ENCODE data around the gene MACC1. TPM values are rescaled to one million over a fixed set of nuclear protein-coding genes. Genes with fewer than 3 reads are reported as not detected.

MACC1 gene
- polyA plus RNA-seq, 1 of the 3 experiments (the other 2 are of a cell fraction): not detected

DNA sequence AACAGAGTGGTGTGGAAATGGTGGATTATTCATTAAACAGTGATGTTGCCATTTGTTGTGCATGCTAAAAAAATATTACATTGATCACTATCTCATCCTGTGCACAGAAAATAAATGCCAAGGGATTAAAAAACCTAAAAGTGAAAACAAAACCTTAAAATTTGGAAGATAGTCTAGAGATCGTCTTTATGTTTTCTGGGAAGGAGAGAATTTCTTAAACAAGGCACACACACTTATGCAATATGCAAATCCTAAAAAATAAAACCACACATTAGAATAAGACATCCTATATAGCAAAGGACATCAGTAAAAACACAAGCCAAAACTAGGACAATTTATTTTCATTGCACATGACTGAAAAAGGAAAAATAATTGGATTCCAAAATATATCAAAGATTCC is 54.5 kb downstream of the MACC1 start:
- H3K4me1 ChIP-seq (ENCODE audit: control insufficient read depth in 1 of 2, insufficient read depth in 2 of 2, low read depth in 1 of 2, low read length in 1 of 2): no peaks in the 10 kb centered on the region
- no peaks in the 10 kb centered on the region for H3K9me3 ChIP-seq
- CTCF ChIA-PET: interaction anchor here (1.2 kb wide), 1 partner anchor 11 kb away, joined by 3 read pairs; no protein-coding TSS in a partner anchor
- no peaks in the 10 kb centered on the region for H4K20me1 ChIP-seq (ENCODE audit: insufficient read depth)
- DNase-seq: no peak
- POLR2A ChIA-PET: no interaction called here
- no peaks in the 10 kb centered on the region for H3F3A ChIP-seq (replicated peaks; ENCODE audit: insufficient read depth)
- H3K9ac ChIP-seq: no peak overlapping the region
- no peak overlapping the region for H3K27ac ChIP-seq (ENCODE audit: low read depth in 2 of 2, low read length in 1 of 2)
- no peak overlapping the region for H2AFZ ChIP-seq (ENCODE audit: low read depth)
- H3K36me3 ChIP-seq (replicated peaks in 1 of 2; ENCODE audit: control insufficient read depth in 1 of 2, insufficient read depth in 2 of 2, low read length in 1 of 2): no peaks in the 10 kb centered on the region
- H3K9me2 ChIP-seq: no peaks in the 10 kb centered on the region
- H3K79me2 ChIP-seq (ENCODE audit: insufficient read depth): no peaks in the 10 kb centered on the region
- no peak for TF ChIP-seq RXRA (IDR thresholded peaks at IDR 0.05; ENCODE audit: borderline replicate concordance, low read depth)
- TF ChIP-seq MXI1 (IDR thresholded peaks at IDR 0.05; ENCODE audit: low read depth, low read length): no peak
- TF ChIP-seq FOXJ3 (CRISPR knock-in tag; IDR thresholded peaks at IDR 0.05): no peak
- TF ChIP-seq FOSL2 (IDR thresholded peaks at IDR 0.05; ENCODE audit: borderline replicate concordance, low read depth): no peak
- no peak for TF ChIP-seq MAX (IDR thresholded peaks at IDR 0.05; ENCODE audit: low read depth)
- TF ChIP-seq POLR2AphosphoS5 (IDR thresholded peaks at IDR 0.05; ENCODE audit: low read depth, low read length): no peak
- H3K4me2 ChIP-seq: no peak overlapping the region
- H3K4me3 ChIP-seq (ENCODE audit: low read depth in 2 of 2, low read length in 1 of 2): no peak overlapping the region
- 78% methylated on average over 1 of the region's 1 CpG for WGBS (ENCODE audit: low lambda C conversion rate)
- H3K27me3 ChIP-seq (ENCODE audit: insufficient read depth): no peaks in the 10 kb centered on the region

DNA sequence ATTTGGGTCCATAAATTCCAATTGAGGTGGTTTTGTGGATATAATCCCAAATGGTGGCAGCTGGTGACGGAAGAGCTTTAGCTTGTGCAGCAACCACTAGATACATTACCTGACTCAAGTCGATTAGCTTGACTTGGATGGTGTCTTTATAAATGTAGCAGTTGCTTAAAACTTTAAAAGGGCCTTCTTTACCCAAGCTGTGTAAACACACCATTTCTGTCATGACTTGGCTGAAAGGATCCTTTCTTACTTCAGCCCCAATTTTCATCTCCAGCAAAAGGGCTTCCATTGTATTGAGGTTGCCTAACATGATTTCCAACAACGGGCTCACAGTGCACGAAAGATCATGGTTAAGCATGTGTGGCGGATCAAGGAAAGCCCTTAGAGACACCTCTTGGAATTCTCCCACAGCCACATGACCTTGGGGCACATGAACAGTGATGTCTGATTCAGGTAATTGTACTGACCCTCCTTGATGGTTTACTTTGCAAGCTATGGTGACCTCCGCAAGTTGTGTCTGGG is 57.9 kb downstream of the MACC1 start:
- no peak overlapping the region for H3K4me3 ChIP-seq (ENCODE audit: low read depth in 2 of 2, low read length in 1 of 2)
- no peaks in the 10 kb centered on the region for H3K79me2 ChIP-seq (ENCODE audit: insufficient read depth)
- DNase-seq: no peak
- H3K4me1 ChIP-seq (ENCODE audit: control insufficient read depth in 1 of 2, insufficient read depth in 2 of 2, low read depth in 1 of 2, low read length in 1 of 2): no peaks in the 10 kb centered on the region
- no peaks in the 10 kb centered on the region for H3K27me3 ChIP-seq (ENCODE audit: insufficient read depth)
- ChIA-PET CTCF (interaction anchor here (0.7 to 3.4 kb wide), 13 partner anchors 8 to 492 kb away, joined by 3 to 56 read pairs (median 6); no protein-coding TSS in a partner anchor), POLR2A (no interaction called here)
- no peaks in the 10 kb centered on the region for H3K36me3 ChIP-seq (replicated peaks in 1 of 2; ENCODE audit: control insufficient read depth in 1 of 2, insufficient read depth in 2 of 2, low read length in 1 of 2)
- H3K9me2 ChIP-seq: no peaks in the 10 kb centered on the region
- H4K20me1 ChIP-seq (ENCODE audit: insufficient read depth): no peaks in the 10 kb centered on the region
- 75% methylated on average over 6 of the region's 6 CpGs for WGBS (ENCODE audit: low lambda C conversion rate)
- no peak overlapping the region for H3K4me2 ChIP-seq
- no peak overlapping the region for H3K9ac ChIP-seq
- no peaks in the 10 kb centered on the region for H3K9me3 ChIP-seq
- no peak overlapping the region for H3K27ac ChIP-seq (ENCODE audit: low read depth in 2 of 2, low read length in 1 of 2)
- no peak overlapping the region for H2AFZ ChIP-seq (ENCODE audit: low read depth)
- no peaks in the 10 kb centered on the region for H3F3A ChIP-seq (replicated peaks; ENCODE audit: insufficient read depth)
- TF ChIP-seq POLR2AphosphoS5 (IDR thresholded peaks at IDR 0.05; ENCODE audit: low read depth, low read length) (no peak), EP300 (IDR thresholded peaks at IDR 0.05; ENCODE audit: borderline replicate concordance in 1 of 2, low read depth in 1 of 2, low read length in 1 of 2) (no peak), REST (IDR thresholded peaks at IDR 0.05; ENCODE audit: low read depth, low read length) (no peak), RCOR1 (IDR thresholded peaks at IDR 0.05; ENCODE audit: low read length) (no peak), NRF1 (IDR thresholded peaks at IDR 0.05; ENCODE audit: low read depth, low read length) (no peak), EZH2phosphoT487 (IDR thresholded peaks at IDR 0.05; ENCODE audit: borderline replicate concordance, low read depth) (no peak), TEAD4 (IDR thresholded peaks at IDR 0.05; ENCODE audit: borderline replicate concordance, insufficient read depth) (no peak), MEF2A (IDR thresholded peaks at IDR 0.05; ENCODE audit: borderline replicate concordance, low read depth) (no peak), FOXJ3 (CRISPR knock-in tag; IDR thresholded peaks at IDR 0.05) (no peak), NFIC (IDR thresholded peaks at IDR 0.05; ENCODE audit: borderline replicate concordance) (no peak), TAF1 (IDR thresholded peaks at IDR 0.05; ENCODE audit: borderline replicate concordance, low read depth, low read length) (no peak)
- TF ChIP-seq, protein P1, sequence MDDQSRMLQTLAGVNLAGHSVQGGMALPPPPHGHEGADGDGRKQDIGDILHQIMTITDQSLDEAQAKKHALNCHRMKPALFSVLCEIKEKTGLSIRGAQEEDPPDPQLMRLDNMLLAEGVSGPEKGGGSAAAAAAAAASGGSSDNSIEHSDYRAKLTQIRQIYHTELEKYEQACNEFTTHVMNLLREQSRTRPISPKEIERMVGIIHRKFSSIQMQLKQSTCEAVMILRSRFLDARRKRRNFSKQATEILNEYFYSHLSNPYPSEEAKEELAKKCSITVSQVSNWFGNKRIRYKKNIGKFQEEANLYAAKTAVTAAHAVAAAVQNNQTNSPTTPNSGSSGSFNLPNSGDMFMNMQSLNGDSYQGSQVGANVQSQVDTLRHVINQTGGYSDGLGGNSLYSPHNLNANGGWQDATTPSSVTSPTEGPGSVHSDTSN (IDR thresholded peaks at IDR 0.05): no peak
